GM18505 (cell line): ENCODE data around the gene GPC4.
"Not testable (repeated sequence)": the region's sequence is repeated elsewhere in the genome, so short reads cannot be mapped to it uniquely, and the experiment has no call there.

Experiments used
- ATAC-seq: cut with Tn5 transposase; IDR thresholded peaks from one replicate; pipeline ENCODE4 v1.9.1; 2021; ENCODE audit not compliant: unreplicated experiment
- POLR2A ChIP-seq: IDR thresholded peaks from 4 replicates; pipeline ENCODE4 v1.6.1; 2011; ENCODE audit warnings: borderline replicate concordance; ENCODE audit not compliant: insufficient read depth, insufficient read length; ENCODE audit errors: extremely low read depth

Gene GPC4

GRCh38 chrX:133335027-133335426, 80.3 kb downstream of the GPC4 start:
- no peak for TF ChIP-seq POLR2A
- no peak for ATAC-seq

GRCh38 chrX:133333154-133333750, 82.0 kb downstream of the GPC4 start:
- TF ChIP-seq POLR2A = no peak

GRCh38 chrX:133332737-133333136, 82.6 kb downstream of the GPC4 start:
- no peak for TF ChIP-seq POLR2A
- no peak for ATAC-seq

More at GRCh38 chrX:133333154-133333750, 82.0 kb downstream of the GPC4 start:
- ATAC-seq = no peak

- no peak for TF ChIP-seq POLR2A
These were observed 84.3 kb downstream of the GPC4 start for GRCh38 chrX:133330956-133331355.

DNA sequence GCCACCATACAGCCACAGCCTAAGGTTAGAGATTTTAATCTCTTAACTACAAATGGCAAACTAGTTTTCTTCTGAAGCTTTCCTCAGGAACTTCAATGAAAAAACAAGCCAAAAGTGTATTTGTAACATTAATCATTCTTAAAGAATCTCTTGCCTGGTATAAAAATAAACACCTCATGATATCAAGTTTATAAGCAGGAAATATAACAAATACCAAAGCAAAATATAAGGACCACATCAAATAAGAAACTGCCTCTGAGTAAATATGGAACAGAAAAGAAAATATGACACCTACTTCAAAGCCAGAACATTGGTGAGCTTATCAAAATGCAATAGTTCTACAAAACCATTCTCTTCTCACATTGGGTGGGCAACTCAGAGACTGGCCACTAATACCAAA, 89.9 kb downstream of the GPC4 start:
- no peak for TF ChIP-seq POLR2A
- ATAC-seq = no peak

More at GRCh38 chrX:133330956-133331355, 84.3 kb downstream of the GPC4 start:
- no peak for ATAC-seq

DNA sequence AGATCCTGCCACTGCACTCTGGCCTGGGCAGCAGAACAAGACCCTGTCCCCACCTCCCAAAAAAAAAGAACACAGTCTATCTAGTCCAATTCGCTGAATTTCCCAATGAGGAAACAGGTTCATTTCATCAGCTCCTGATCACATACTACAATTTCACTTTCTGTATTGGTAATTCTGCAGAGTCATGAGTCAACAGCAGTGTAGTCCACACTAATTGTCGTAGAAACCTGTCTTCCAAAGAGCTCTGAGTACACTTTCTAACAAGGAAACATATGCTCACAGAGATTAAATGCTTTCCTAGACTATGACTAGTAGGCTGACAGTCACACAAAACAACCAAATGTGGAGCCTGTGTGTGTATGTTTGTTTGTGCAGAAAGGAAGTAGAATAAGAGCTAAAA, 91.9 kb downstream of the GPC4 start:
- ATAC-seq = no peak
- TF ChIP-seq POLR2A = no peak

- not testable (repeated sequence) for ATAC-seq
These were observed 93.0 kb downstream of the GPC4 start for GRCh38 chrX:133322269-133322668.

- no peak for ATAC-seq
- no peak for TF ChIP-seq POLR2A
These were observed 93.8 kb downstream of the GPC4 start for GRCh38 chrX:133321451-133321850.

DNA sequence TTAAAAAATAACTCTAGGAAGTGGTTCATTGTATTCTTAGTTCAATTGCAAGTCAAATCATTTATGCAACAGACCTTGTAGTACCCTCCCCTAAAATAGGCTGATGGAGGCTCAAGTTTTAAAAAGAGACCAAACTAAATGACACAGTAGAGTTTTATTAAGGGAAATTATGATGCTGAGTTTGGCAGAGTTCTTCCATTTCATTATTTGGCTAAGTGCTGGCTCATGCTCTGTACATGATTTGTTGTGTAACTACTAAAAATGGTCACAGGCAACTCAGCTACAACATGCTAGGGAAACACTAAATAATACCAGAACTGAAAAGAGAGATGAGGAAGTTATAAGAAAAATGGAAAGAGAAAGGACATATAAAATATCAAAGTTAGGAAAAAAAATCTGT, 101.0 kb downstream of the GPC4 start:
- no peak for TF ChIP-seq POLR2A
- ATAC-seq = no peak

DNA sequence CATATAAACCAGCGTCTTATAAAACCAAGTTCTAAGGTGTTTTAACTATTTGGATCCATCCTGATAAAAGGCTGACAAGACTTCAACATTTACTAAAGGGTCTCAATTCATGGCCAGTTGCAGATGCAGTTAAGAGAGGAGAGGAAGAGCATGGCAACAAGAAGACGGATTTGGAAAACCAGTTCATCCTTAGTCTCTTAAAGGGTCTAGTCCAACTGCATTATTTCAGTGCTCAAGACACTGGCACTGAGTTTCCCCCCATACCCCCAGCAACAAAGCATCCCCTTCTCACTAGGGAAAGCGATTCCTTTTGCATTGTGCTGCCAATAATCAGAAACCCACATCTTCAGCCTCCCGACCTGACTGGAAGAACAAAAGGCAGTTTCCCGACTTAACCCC, 106.8 kb downstream of the GPC4 start:
- no peak for TF ChIP-seq POLR2A
- ATAC-seq = no peak

DNA sequence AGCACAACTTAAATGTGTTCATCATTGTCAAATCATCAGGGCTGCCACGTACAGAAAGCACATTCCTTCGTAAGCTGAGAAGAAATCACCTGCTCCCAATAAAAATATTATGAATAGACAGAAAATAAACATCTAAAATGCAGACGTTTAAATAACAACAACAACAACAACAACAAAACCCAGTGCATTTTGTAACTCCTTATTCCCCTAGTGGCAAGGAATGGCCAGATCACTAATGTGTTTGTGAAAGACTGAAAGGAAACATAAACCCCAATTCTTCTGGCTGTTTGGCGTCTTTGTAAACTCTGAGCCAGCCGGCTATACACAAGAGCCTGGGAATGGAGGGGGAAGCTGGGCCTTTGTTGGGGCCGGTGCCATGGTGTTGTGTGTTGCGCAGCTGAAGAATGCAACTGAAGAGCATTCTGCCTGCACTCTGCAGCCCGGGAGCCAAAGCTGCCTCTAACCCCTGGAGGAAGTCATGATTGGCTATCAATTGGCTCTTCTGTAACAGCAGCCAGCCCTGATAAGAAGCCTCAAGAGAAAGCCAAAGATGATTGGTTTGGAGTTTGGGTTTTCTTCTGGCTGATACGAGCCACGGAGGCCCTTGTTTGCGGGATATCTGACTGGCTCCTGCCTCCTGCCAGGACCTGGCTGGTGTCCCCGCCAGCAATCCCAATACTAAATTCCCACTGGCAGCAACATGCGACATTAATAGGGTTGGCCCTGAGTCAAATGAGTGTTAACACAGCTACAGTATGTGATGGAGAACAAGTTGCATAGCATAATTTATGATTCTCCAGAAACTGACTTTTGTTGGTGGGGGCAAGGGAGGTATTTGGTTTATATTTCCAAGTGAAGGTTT, 107.4 kb downstream of the GPC4 start:
- TF ChIP-seq POLR2A = no peak
- no peak for ATAC-seq

DNA sequence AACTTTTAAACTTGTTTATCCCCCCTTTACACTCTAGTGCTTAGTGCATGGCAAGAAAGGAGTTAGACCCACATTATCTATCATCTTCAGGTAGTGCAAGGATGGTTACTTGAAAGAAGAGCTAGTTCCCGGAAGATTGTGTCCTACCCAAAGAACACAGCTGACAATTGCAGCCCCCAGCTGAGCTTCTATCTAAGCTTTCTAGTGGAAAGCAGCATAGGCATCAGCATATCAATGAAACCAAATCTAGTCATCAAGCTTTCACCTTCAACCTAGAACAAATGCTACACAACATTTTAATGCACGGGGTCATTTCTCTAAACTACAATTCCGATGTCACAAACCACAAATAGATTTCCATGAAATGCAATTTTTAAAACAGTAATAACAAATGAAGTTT, 108.2 kb downstream of the GPC4 start:
- no peak for ATAC-seq
- TF ChIP-seq POLR2A = no peak

DNA sequence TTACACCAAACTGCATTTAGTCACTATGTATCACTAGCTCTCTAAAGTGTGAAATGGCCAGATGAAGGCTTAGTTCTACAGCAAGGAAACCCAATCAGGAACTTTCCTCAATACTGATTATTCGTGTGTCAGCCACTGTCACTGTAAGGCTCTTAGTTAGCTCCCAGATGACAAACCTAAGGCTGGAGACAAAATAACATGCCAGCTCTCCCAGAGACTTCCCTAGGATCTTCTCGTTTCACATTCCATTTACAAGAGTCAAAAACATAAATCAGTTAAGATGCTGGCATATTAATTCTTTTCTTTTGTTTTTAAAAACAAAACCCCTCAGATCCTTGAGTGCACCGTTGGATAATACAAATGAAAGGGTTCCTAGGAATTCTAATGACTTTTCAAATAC, 109.0 kb downstream of the GPC4 start:
- no peak for TF ChIP-seq POLR2A
- no peak for ATAC-seq

- no peak for TF ChIP-seq POLR2A
- no peak for ATAC-seq
These were observed 109.9 kb downstream of the GPC4 start for GRCh38 chrX:133305348-133305747.
